ENCODE measurements around the gene PSAPL1.

Gene PSAPL1

DNA sequence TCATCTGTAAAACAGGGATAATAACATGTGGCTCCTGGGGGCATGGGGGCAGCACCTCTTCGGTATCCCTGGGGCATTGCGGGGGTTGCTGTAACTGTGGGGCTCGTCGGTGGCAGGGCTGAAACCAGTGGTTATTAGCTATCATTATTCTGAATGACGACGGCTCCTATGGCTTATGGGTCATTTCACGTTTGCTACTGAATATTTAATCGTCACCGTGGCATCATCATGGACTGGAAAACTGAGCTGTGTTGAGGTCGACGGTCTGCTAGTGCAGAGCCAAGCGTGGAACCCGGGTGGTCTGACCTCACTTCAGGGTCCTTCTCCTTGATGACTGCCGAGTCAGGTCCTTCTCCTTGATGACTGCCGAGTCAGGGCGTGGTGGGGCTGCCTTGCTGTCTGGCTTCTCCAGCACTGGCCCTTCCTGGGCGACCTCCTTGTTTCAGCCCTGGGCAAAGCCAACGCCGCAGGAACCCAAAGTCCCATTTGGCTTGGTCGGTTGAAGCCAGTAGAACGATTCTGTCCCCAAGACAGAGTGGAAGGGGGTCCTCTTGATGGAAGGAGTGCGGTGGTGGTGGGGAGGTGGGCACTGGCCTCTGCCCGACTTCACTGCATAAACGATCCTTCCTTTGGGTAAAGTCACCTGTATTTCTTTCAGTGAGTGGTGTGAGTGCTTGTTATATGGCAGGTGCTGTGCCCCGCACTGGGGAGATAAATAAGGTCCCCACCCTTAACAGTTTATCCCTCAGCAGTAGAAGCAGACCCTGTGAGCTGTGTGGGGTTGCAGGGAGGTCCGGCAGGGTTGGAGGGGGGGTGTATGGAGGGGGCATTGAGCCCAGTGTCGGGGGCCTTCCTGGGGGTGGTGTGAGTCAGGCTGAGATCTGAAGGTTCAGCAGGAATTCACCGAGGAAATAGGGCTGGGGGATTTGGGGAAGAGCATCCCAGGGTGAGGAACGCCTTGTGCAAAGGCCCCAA lies 40.8 kb downstream of the PSAPL1 start:
- DNase-seq, result no peak

DNA sequence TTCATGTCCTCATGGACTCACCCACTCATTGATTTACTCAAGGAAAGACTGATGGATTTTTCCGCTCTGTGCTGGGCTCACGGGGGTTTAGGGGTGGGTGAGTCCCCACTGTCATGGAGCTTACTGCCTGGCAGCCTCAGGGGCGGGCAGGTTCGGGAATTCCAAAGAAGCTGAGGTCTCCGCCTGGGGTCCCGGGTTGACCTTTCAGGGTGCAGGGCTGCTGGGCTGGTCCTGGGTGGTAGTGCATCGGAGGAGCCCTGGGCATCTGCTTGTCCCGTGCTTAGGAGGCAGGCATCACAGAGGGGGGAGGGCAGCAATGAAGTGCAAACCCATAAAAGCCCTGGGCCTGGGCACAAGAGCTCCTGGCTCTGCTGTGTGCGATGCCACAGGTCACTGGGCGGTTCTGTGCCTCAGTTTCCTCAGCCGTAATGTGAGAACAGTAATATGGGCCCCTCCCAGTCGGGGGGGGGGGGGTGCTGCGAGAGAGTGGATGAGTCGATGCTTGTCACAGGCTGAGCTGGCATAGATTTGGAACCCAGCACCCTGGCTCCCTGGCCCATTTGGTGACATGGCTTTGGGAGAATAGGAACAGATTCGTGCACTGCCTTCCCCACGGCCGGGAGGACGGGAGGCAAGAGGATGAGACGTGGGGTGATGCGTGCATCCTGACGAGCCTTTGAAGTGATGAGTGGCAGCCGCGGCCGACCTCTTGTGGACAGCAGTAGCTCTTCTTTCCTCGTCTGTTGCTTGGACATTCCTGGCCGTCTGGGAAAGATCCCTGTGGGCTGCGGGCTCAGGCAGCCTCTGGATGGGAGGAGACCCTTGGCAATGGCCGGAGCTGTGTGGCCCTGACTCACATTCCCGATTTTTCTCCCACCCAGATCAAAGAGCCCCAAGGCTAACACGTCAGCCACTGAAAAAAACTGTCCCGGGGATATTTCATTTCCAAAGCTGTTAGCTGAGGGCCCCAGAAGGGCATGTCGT lies 42.0 kb downstream of the PSAPL1 start:
- no peak for DNase-seq

GRCh38 chr4:7391637-7392437 lies 42.9 kb downstream of the PSAPL1 start:
- DNase-seq, result no peak

DNA sequence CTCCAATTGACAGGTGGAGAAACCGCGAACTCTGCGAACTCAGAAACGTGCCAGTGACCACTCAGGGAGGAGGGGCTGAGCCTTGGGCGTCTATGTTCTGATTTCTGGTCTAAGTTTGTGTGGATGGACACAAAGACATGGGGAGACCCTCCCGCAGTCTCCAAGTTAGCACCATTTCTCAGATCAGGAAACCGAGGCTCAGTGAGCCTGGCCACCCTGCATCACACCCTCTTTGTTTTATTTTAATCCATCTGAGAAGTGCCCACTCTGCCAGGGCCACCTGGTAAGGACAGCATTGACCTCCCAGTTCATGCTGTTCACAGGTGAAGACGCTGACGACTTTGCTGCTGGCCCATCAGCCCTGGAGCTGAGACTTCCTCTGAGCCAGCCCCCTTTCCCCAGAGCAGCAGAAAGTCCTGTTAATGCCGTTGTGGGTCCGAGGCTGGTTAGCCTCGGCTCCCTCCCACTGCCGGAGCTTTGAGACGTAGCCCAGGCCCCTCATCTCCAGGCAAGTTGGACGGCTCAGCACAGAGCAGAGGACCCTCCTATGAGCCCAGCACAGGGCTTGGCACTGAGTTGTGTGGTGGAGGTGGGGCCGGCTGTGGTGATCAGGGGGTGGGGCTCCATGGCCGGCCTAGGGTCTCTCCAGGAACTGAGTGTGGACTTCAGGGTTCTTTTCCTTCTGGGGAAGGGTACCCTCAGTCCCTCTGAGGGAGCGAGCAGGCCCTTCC lies 43.7 kb downstream of the PSAPL1 start:
- DNase-seq, result no peak

GRCh38 chr4:7390336-7390735 lies 44.4 kb downstream of the PSAPL1 start:
- DNase-seq, result no peak

GRCh38 chr4:7389719-7390118 lies 45.0 kb downstream of the PSAPL1 start:
- DNase-seq, result no peak

DNA sequence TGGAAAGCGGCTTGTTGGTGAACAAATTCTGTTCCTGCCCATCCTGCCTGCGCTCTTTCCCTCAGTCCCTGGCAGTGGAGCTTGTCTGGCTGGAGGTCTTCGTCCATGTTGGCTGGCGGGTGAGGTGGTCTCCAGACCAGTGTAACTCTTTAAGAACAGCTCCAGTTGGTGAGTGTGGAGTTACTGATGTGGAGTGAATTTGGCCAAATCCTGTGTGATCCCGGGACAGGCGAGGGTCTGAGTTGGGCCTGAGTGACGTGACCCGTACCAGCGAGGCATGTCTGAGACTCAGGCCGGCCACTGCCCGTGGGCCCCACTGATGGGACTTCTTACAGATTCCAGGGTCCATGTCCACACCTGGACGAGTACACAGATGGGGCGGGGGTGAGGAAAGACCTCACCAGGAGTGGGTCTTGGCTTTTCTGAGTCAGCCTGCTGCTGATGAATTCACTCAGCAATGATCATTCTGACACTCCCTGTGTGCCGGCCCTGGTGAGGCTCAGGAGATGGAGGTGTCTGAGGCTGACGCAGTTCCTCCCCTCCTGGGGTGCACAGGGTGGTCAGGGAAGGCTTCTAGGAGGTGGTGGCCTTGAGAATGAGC lies 45.5 kb downstream of the PSAPL1 start:
- DNase-seq, result no peak

GRCh38 chr4:7388627-7389026 lies 46.1 kb downstream of the PSAPL1 start:
- no peak for DNase-seq

GRCh38 chr4:7387925-7388324 lies 46.8 kb downstream of the PSAPL1 start:
- no peak for DNase-seq

DNA sequence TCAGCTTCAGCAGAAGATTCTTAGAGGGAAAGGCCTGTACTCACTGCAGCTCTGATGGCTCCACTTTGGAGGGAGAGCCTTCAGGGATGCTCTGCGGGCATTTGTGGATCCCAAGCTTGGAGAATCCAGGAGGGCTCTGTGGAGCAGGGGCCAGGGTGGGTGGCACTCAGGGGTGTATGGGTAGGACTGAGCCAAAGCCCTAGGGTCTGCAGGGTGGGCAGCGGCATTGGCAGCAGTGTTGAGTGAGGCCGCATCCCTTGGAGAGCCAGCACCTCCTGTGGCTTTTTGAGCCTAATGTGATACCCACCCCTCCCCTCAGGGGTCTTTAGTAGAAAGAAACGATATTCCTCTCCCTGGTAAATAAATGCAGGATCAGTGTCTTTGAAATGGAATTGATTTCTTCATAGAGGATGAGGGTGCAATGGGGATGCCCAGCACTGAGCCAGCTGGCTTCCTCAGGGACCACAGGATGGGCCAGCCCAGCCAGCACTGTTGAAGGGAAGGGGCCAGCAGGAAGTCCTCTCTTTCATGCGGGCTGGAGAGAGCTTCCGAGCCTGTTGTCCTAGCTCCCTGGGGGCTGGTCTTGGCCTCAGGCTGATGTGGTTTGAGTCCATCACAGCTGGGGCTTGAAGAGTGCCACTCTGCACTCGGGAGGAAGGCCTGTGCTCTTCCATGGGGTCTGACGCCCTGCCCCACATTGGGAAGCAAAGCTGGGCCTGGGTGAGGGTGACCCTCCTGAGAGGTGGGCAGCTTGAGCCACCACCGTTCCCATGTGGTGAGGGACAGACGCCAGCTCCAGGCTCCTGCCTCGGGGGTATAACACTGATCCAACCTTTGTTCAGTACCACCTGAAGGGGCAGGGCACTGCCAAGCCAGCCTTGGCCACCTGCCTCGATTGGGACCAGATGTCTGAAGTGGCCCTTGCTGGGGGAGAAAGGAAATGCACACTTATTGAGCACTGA lies 49.5 kb downstream of the PSAPL1 start:
- no peak for DNase-seq

DNA sequence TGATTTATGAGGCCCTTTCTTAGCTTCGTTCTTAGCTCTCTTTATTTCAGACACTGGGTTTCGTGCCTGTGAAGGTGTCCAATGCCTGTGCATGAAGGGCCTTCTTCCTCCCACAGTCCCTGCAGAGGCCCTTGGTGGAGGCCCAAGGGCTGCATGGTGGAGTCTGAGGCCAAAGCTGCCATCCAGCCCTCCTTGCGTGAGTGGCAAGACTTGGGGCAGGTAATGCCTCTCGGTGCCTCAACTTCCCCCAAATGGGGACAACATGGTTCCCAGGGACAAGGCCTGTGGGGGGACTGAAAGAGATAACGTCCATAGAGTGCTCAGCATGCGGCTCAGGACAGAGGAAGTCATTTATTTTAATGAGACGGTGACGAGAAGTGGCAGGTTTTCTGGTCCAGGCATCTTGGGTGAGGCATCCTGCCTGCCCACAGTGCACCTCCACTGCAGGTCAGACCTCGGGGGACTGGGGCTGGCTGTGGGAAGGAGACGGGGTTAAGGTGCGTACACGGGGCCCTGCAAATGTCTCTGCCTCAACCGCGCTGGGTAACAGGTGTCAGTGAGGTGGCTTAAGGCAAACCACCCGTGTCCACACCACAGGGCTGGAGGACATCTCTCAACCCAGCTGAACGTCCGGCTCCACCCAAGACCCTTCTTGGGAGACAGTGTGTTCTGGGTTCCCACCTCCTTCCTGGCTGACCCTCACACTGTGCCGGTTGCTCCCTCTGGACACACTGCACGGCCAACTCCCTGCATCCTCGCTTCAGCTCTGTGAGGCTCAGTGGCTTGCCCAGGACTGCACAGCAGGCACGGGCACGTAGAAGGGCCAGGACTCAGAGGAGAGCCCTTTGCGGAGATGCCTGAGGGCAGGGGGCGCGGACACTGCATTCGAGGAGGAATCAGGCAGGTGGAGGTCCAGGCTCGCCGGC lies 50.5 kb downstream of the PSAPL1 start:
- no peak for DNase-seq

- no peak for DNase-seq
Observed at GRCh38 chr4:7383266-7383665, 51.5 kb downstream of the PSAPL1 start.

DNA sequence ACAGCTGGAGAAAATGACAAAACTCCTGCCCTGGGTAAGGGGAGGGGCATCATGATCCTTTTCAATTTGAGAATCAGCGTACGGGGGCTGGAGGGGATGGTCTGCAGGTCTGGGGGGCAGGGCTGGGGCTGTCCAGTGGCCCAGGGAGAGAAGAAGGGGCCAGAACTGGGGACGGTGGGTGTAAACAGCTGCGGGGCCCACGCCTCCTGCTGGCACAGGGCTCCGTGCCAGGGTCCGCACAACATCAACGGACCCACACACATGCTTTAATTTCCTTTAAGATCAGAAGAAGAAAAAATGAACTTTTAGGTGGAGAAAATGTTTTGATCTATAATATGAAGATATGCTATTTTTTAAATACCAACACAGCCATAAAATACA lies 52.1 kb downstream of the PSAPL1 start:
- DNase-seq, result no peak

GRCh38 chr4:7381890-7382633 lies 52.7 kb downstream of the PSAPL1 start:
- DNase-seq, result no peak

DNA sequence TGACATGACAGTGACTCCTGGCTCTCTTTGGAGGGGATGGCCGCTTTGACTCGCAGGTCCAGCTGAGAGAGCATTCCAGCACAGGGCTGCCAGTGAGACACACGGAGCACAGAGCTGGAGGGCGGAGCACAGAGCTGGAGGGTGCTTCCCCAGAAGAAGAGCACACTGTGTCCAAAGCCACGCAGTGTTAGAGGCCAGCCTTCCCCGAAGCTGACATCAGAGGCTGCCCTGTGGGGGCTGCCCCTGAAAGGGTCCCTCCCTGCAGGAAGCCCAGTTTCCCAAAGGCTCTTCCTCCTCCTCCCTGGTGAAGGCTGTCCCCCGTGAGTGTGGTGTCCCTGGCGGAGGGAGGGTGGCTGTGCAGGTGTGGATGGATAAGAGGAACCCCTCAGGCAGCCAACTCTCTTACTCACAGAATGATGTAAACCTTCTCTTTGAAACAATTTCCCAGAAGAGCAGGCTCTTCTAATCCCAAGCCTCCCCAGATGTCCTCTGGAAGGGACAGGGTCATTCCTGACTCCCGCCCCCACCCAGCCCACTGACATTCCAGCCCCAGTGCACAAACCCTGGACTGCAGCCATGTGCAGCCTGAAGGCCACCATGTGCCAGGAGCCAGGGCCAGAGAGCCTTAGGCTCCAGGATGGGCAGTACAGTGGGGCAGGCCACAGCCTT lies 53.4 kb downstream of the PSAPL1 start:
- no peak for DNase-seq
